ENCODE results near the gene MIF. TPM values are rescaled to one million over a fixed set of nuclear protein-coding genes. Genes with fewer than 3 reads are reported as not detected.
"Not testable (repeated sequence)": the region's sequence is repeated elsewhere in the genome, so short reads cannot be mapped to it uniquely, and the experiment has no call there.

Gene MIF
- total RNA-seq, 4 donors from 2014 or later, result 342 to 807 (median 472) TPM

- H3K4me3 ChIP-seq (replicated peaks in 1 of 3), result peak overlapping the region; percentile 47 to 57 (median 47)
- peak overlapping the region; percentile 91 to 95 (median 93) for H3K27ac ChIP-seq
- 8 to 28% methylated on average over 15 to 16 of the region's 58 CpGs for whole genome bisulfite sequencing, 2 donors
- H3K9me3 ChIP-seq, result no peaks in the 10 kb centered on the region
- peak; percentile 61 for DNase-seq
- H3K4me1 ChIP-seq, result peaks cover 12 to 14% of the 10 kb centered on the region in 2 donors
- no peaks in the 10 kb centered on the region for H3K27me3 ChIP-seq
- H3K36me3 ChIP-seq, result no peaks in the 10 kb centered on the region
- intact Hi-C loops (cut with DNase I), result no loop called here
- TF ChIP-seq CTCF (IDR thresholded peaks at IDR 0.05) (peak in 1 of 6 experiments; percentile 14), POLR2A (IDR thresholded peaks at IDR 0.05) (peak in 1 of 2 donors; percentile 15)
Measured at GRCh38 chr22:23856721-23857605, 37.2 kb upstream of the MIF start.

- H3K4me1 ChIP-seq, result peaks cover 12 to 14% of the 10 kb centered on the region in 2 donors
- no peaks in the 10 kb centered on the region for H3K27me3 ChIP-seq
- WGBS, 2 donors, result 2% methylated on average over 37 to 42 of the region's 60 CpGs
- DNase-seq, result peak; percentile 97 to 98
- intact Hi-C loops (cut with DNase I), result no loop called here
- peak within 1 kb of the TSS; percentile 91 to 95 (median 93) for H3K27ac ChIP-seq
- H3K9me3 ChIP-seq, result no peaks in the 10 kb centered on the region
- no peaks in the 10 kb centered on the region for H3K36me3 ChIP-seq
- TF ChIP-seq POLR2A (IDR thresholded peaks at IDR 0.05) (peak; percentile 28 to 92), CTCF (IDR thresholded peaks at IDR 0.05) (peak in 3 of 6 experiments; percentile 12 to 40 (median 24))
- H3K4me3 ChIP-seq (replicated peaks in 1 of 3), result peak within 1 kb of the TSS; percentile 47 to 57 (median 47)
Measured at GRCh38 chr22:23857606-23858483, 36.3 kb upstream of the MIF start, which contains the start of gene SLC2A11. Gene SLC2A11, plus strand, starts transcription at chr22:23857875. Its CDS starts 125 bp downstream, at chr22:23858000.

GRCh38 chr22:23858484-23858815, 35.7 kb upstream of the MIF start:
- TF ChIP-seq POLR2A (IDR thresholded peaks at IDR 0.05) (no peak), CTCF (IDR thresholded peaks at IDR 0.05) (peak in 1 of 6 experiments; percentile 30)
- intact Hi-C loops (cut with DNase I), result no loop called here
- H3K27ac ChIP-seq, result peak overlapping the region in 2 of 3 donors; percentile 91 to 93

GRCh38 chr22:23859201-23859600, 35.0 kb upstream of the MIF start:
- H3K4me1 ChIP-seq, result peaks cover 12 to 14% of the 10 kb centered on the region in 2 donors
- no peaks in the 10 kb centered on the region for H3K9me3 ChIP-seq
- H3K27ac ChIP-seq, result no peak overlapping the region
- no peak overlapping the region for H3K4me3 ChIP-seq (replicated peaks in 1 of 3)
- H3K27me3 ChIP-seq, result no peaks in the 10 kb centered on the region
- H3K36me3 ChIP-seq, result no peaks in the 10 kb centered on the region
- TF ChIP-seq POLR2A (IDR thresholded peaks at IDR 0.05) (no peak), CTCF (IDR thresholded peaks at IDR 0.05) (no peak)
- intact Hi-C loops (cut with DNase I), result no loop called here
- no peak for DNase-seq
- WGBS, 2 donors, result 97% methylated on average over 4 of the region's 4 CpGs

More at GRCh38 chr22:23858484-23858815, 35.7 kb upstream of the MIF start:
- 55 to 59% methylated on average over 7 of the region's 7 CpGs for WGBS, 2 donors
- Histone ChIP-seq H3K4me1 (peaks cover 12 to 14% of the 10 kb centered on the region in 2 donors), H3K27me3 (no peaks in the 10 kb centered on the region), H3K36me3 (no peaks in the 10 kb centered on the region), H3K4me3 (replicated peaks in 1 of 3) (peak overlapping the region in 1 of 3 donors; percentile 57), H3K9me3 (no peaks in the 10 kb centered on the region)
- DNase-seq, result no peak

- H3K36me3 ChIP-seq; DNase-seq; H3K27ac ChIP-seq; H3K4me3 ChIP-seq (replicated peaks in 1 of 3); H3K27me3 ChIP-seq; intact Hi-C loops (cut with DNase I); H3K9me3 ChIP-seq: not testable (repeated sequence)
- WGBS, 2 donors, result 92 to 96% methylated on average over 8 of the region's 8 CpGs
- H3K4me1 ChIP-seq, result peaks cover 12 to 14% of the 10 kb centered on the region in 2 donors
Measured at GRCh38 chr22:23860187-23860586, 34.0 kb upstream of the MIF start.

All from thyroid gland (tissue), 4 donors.